B cell (primary cell): Measurements from ENCODE around the gene DPCD.

ENCODE experiments used
- CTCF ChIP-seq: fragments of 200-600 bp; IDR thresholded peaks from one replicate; pipeline ENCODE4 v1.8.0; 2022; ENCODE audit warnings: antibody characterized with exemption, mild to moderate bottlenecking
- EZH2 ChIP-seq: IDR thresholded peaks from 2 replicates; pipeline ENCODE4 v1.6.1; 2012; ENCODE audit warnings: borderline replicate concordance, low read depth, mild to moderate bottlenecking, moderate library complexity, low read length; ENCODE audit not compliant: insufficient read depth, poor library complexity, severe bottlenecking

- TF ChIP-seq CTCF: no peak
- TF ChIP-seq EZH2: no peak
These were observed 13.4 kb downstream of the DPCD start for GRCh38 chr10:101601541-101601940.
